ENCODE results near the gene SLC8A2. TPM values are rescaled to one million over a fixed set of nuclear protein-coding genes. Genes with fewer than 3 reads are reported as not detected.

SLC8A2 gene
- total RNA-seq (2014; rRNA removed; shearing (Covaris generic)) (10.0 and 11.6 TPM in 2 replicates), polyA plus RNA-seq (2016; fragmentation: Nextera tagmentation; extraction: Ambion mirVana) (0.86 and 1.1 TPM in 2 replicates)
- long read RNA-seq, partial matches to known transcripts: 0 of 1 reads
- long read RNA-seq, other reads (novel, unspliced or antisense): 1 of 1 reads

GRCh38 chr19:47471733-47472457, at the start of gene SLC8A2:
SLC8A2 (minus strand) TSS chr19:47471893; CDS start chr19:47466403, 5,490 bp downstream.
- Histone ChIP-seq H3K36me3 (ENCODE audit: insufficient read depth) (no peaks in the 10 kb centered on the region), H3K27me3 (ENCODE audit: insufficient read depth) (peaks cover 8% of the 10 kb centered on the region), H3F3A (replicated peaks; ENCODE audit: low read depth) (no peaks in the 10 kb centered on the region; the same call in 1 of the 2 replicates), H2AFZ (peak within 1 kb of the TSS; percentile 96), H3K27ac (ENCODE audit: low read depth) (no peak within 1 kb of the TSS), H3K4me1 (ENCODE audit: insufficient read depth) (peaks cover 25% of the 10 kb centered on the region; the same call in 1 of the 2 replicates), H3K4me2 (peak within 1 kb of the TSS; percentile 96), H4K20me1 (replicated peaks; ENCODE audit: insufficient read depth) (no peaks in the 10 kb centered on the region; the same call in 1 of the 2 replicates), H3K4me3 (peak within 1 kb of the TSS; percentile 94), H3K9me2 (ENCODE audit: insufficient read depth) (no peaks in the 10 kb centered on the region), H3K79me2 (replicated peaks; ENCODE audit: insufficient read depth) (no peaks in the 10 kb centered on the region)
- H3K4me3 Mint-ChIP-seq: peak within 1 kb of the TSS; percentile 86
- no peak within 1 kb of the TSS for H3K27ac Mint-ChIP-seq
- DNase-seq (ENCODE audit: low spot score): peak; percentile 95
- peak; percentile 57 for ATAC-seq
- H3K4me1 Mint-ChIP-seq: peaks cover 35% of the 10 kb centered on the region
- TF ChIP-seq ZNF331 (CRISPR knock-in tag; IDR thresholded peaks at IDR 0.05; ENCODE audit: low read depth): no peak
- peak; percentile 61 for TF ChIP-seq CREB1 (CRISPR knock-in tag; IDR thresholded peaks at IDR 0.05; ENCODE audit: low read depth)
- peak; percentile 91 for TF ChIP-seq REST (IDR thresholded peaks at IDR 0.05; ENCODE audit: unreplicated experiment)
- peaks cover 38% of the 10 kb centered on the region for H3K27me3 Mint-ChIP-seq (ENCODE audit: insufficient read depth, low read depth, poor library complexity)
- H3K9me3 Mint-ChIP-seq: no peaks in the 10 kb centered on the region; the same call in 2 of the 3 replicates
- H3K36me3 Mint-ChIP-seq (ENCODE audit: low read depth): peaks cover 4% of the 10 kb centered on the region

- H3K9me3 Mint-ChIP-seq: no peaks in the 10 kb centered on the region
- DNase-seq (ENCODE audit: low spot score): no peak
- Histone ChIP-seq H3K27ac (ENCODE audit: low read depth) (no peak overlapping the region), H3F3A (replicated peaks; ENCODE audit: low read depth) (no peaks in the 10 kb centered on the region; the same call in 1 of the 2 replicates), H2AFZ (peak overlapping the region; percentile 86; the same call in 1 of the 2 replicates), H3K4me3 (no peak overlapping the region), H3K27me3 (ENCODE audit: insufficient read depth) (no peaks in the 10 kb centered on the region), H3K4me1 (ENCODE audit: insufficient read depth) (peaks cover 6% of the 10 kb centered on the region; the same call in 1 of the 2 replicates), H4K20me1 (replicated peaks; ENCODE audit: insufficient read depth) (no peaks in the 10 kb centered on the region), H3K9me2 (ENCODE audit: insufficient read depth) (no peaks in the 10 kb centered on the region), H3K4me2 (no peak overlapping the region), H3K36me3 (ENCODE audit: insufficient read depth) (no peaks in the 10 kb centered on the region), H3K79me2 (replicated peaks; ENCODE audit: insufficient read depth) (no peaks in the 10 kb centered on the region)
- H3K4me1 Mint-ChIP-seq: peaks cover 6% of the 10 kb centered on the region; the same call in 2 of the 3 replicates
- no peak overlapping the region for H3K4me3 Mint-ChIP-seq
- peaks cover 10% of the 10 kb centered on the region for H3K27me3 Mint-ChIP-seq (ENCODE audit: insufficient read depth, low read depth, poor library complexity)
- no peak for ATAC-seq
- H3K36me3 Mint-ChIP-seq (ENCODE audit: low read depth): no peaks in the 10 kb centered on the region
- no peak overlapping the region for H3K27ac Mint-ChIP-seq
- TF ChIP-seq EZH2 (IDR thresholded peaks at IDR 0.05; ENCODE audit: low read depth, unreplicated experiment) (no peak), STAT1 (IDR thresholded peaks at IDR 0.05; ENCODE audit: unreplicated experiment) (no peak), ZNF462 (CRISPR knock-in tag; IDR thresholded peaks at IDR 0.05) (no peak), NANOG (IDR thresholded peaks at IDR 0.05; ENCODE audit: borderline replicate concordance) (no peak), ZNF331 (CRISPR knock-in tag; IDR thresholded peaks at IDR 0.05; ENCODE audit: low read depth) (no peak)
Observed at GRCh38 chr19:47520839-47521238, 49.1 kb upstream of the SLC8A2 start.
